Bone marrow (tissue), 2 donors: Measurements from ENCODE around the gene NKX3-2.

Source experiments
- DNase-seq, 2 donors: peaks; one replicate each; lab custom pipeline; 2025; lab: John Stamatoyannopoulos, UW

The NKX3-2 gene

GRCh38 chr4:13504374-13504773 lies 39.9 kb downstream of the NKX3-2 start:
- no peak for DNase-seq

- DNase-seq: peak in 1 of 2 donors; percentile 0
Observed at GRCh38 chr4:13498469-13498868, 45.8 kb downstream of the NKX3-2 start.

- no peak for DNase-seq
Observed at GRCh38 chr4:13496605-13497004, 47.7 kb downstream of the NKX3-2 start.

- no peak for DNase-seq
Observed at GRCh38 chr4:13495753-13496152, 48.6 kb downstream of the NKX3-2 start.

GRCh38 chr4:13493793-13494192 lies 50.5 kb downstream of the NKX3-2 start:
- DNase-seq: no peak

GRCh38 chr4:13492747-13493146 lies 51.6 kb downstream of the NKX3-2 start:
- DNase-seq: no peak
